Activated naive CD4-positive, alpha-beta T cell treated with anti-CD3 and anti-CD28 coated beads for 36 hours (primary cell): Measurements from ENCODE around the gene ALDOC. TPM values are rescaled to one million over a fixed set of nuclear protein-coding genes. Genes with fewer than 3 reads are reported as not detected.

Source experiments
- CTCF ChIA-PET: fragments of 350-600 bp; sonication (Branson Sonifier 250); formaldehyde crosslinking; loops from one replicate; lab custom pipeline; 2021; ENCODE audit warnings: antibody characterized with exemption; lab: Charles Lee
- DNase-seq: peaks from one replicate; pipeline ENCODE4 v3.0.0-alpha.2; 2020
- H3K27ac Mint-ChIP-seq: one replicate; pipeline ENCODE4 v1.8.0; 2021; ENCODE audit warnings: mild to moderate bottlenecking, mixed read lengths
- H3K27me3 Mint-ChIP-seq: one replicate; pipeline ENCODE4 v1.8.0; 2021; ENCODE audit warnings: low read depth, mixed read lengths
- H3K36me3 Mint-ChIP-seq: one replicate; pipeline ENCODE4 v1.8.0; 2021; ENCODE audit warnings: low read depth, mixed read lengths
- H3K4me1 Mint-ChIP-seq: one replicate; pipeline ENCODE4 v1.8.0; 2021; ENCODE audit warnings: low read depth, mixed read lengths
- H3K4me3 Mint-ChIP-seq: one replicate; pipeline ENCODE4 v1.8.0; 2021; ENCODE audit warnings: mild to moderate bottlenecking, moderate library complexity, mixed read lengths
- H3K9me3 Mint-ChIP-seq: one replicate; pipeline ENCODE4 v1.8.0; 2021; ENCODE audit warnings: mixed read lengths
- intact Hi-C: fragments of 100-400 bp; cut with micrococcal nuclease; formaldehyde crosslinking; loops from one replicate; pipeline ENCODE4 v1.15.1; 2023
- total RNA-seq, 2 experiments: library from RNA; stranded (reverse); gene quantifications; one replicate each; pipeline ENCODE4 v1.2.3, GENCODE V29; 2021

The ALDOC gene
- total RNA-seq, 2 experiments from 2014 or later = 65.6 to 66.2 TPM

DNA sequence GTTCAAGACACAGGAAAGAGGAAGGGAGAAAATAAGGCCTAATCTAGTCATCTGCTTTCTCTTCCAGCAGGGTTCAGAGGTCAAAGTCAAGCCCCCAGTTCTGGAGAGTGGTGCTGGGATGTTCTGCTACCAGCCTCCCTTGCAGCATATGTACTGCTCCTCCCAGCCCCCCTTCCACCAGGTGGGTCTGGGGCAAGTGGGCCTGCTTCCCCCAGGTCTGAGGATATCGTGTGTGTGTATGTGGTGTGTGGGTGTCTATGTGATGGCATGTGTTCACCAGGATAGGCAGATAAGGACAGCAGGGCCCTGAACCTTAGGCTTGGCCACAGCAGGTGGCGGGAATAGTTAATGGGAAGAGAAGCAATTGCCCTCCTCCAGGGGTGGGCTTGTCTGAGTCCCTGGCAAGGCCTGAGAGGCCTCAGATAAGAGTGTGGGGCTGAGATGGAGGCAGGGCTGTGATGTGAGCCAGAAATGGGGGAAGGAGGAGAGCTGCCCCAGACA, 49.5 kb downstream of the ALDOC start:
- no peaks in the 10 kb centered on the region for H3K4me1 Mint-ChIP-seq
- no peak overlapping the region for H3K27ac Mint-ChIP-seq
- no peak for DNase-seq
- CTCF ChIA-PET = interaction anchor here (0.9 kb wide), 1 partner anchor 32 kb away, joined by 3 read pairs; no protein-coding TSS in a partner anchor
- H3K9me3 Mint-ChIP-seq = no peaks in the 10 kb centered on the region
- no peaks in the 10 kb centered on the region for H3K36me3 Mint-ChIP-seq
- intact Hi-C loops = no loop called here
- no peaks in the 10 kb centered on the region for H3K27me3 Mint-ChIP-seq
- H3K4me3 Mint-ChIP-seq = no peak overlapping the region

- DNase-seq = no peak
- Mint-ChIP-seq H3K9me3 (no peaks in the 10 kb centered on the region), H3K36me3 (no peaks in the 10 kb centered on the region), H3K4me3 (no peak overlapping the region), H3K27ac (no peak overlapping the region), H3K27me3 (no peaks in the 10 kb centered on the region), H3K4me1 (no peaks in the 10 kb centered on the region)
- intact Hi-C loops = no loop called here
- CTCF ChIA-PET = no interaction called here
Observed at GRCh38 chr17:28526381-28526780, 50.3 kb downstream of the ALDOC start.

DNA sequence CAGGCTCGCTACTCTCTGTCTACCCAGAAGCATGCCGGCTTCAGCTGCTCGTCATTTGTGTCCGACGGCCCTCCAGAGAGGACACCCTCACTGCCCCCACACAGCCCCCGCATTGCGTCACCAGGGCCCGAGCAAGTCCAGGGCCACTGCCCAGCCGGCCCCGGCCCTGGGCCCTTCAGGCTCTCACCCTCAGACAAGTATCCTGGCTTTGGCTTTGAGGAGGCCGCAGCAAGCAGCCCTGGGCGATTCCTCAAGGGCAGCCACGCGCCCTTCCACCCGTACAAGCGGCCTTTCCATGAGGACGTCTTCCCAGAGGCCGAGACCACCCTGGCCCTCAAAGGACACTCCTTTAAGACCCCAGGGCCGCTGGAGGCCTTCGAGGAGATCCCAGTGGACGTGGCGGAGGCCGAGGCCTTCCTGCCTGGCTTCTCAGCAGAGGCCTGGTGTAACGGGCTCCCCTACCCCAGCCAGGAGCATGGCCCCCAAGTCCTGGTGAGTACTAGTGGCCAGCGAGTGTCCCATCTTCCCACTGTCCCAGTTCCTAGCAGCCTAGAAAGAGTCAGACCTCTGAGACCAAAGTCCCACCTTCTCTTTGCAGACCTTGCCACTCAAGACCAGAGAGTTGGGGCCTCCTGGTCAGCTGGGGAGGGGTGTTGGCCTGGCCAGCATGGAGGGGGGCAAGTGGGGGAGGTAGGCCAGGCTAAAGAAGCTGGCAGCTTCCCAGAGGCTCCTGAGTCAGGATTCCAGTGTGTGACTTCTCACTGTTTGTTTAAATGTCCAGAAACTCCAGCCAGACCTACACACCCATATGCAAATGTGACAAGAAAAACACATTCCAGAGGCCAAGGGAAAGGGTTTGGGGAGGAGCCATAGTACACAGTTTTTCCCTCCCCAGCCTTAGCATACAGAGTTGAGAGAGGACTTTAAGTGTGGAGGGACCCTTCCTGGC, 51.9 kb downstream of the ALDOC start:
- no peaks in the 10 kb centered on the region for H3K9me3 Mint-ChIP-seq
- no peak overlapping the region for H3K27ac Mint-ChIP-seq
- CTCF ChIA-PET = interaction anchor here (0.6 kb wide), 1 partner anchor 10 kb away, joined by 3 read pairs; no protein-coding TSS in a partner anchor

GRCh38 chr17:28523876-28524275, 52.8 kb downstream of the ALDOC start:
- no peaks in the 10 kb centered on the region for H3K9me3 Mint-ChIP-seq
- H3K36me3 Mint-ChIP-seq = no peaks in the 10 kb centered on the region
- intact Hi-C loops = no loop called here
- H3K4me1 Mint-ChIP-seq = no peaks in the 10 kb centered on the region
- DNase-seq = no peak
- H3K27me3 Mint-ChIP-seq = no peaks in the 10 kb centered on the region
- CTCF ChIA-PET = no interaction called here
- H3K4me3 Mint-ChIP-seq = no peak overlapping the region
- no peak overlapping the region for H3K27ac Mint-ChIP-seq

More for the DNA sequence above, 51.9 kb downstream of the ALDOC start:
- no peaks in the 10 kb centered on the region for H3K27me3 Mint-ChIP-seq
- H3K4me1 Mint-ChIP-seq = no peaks in the 10 kb centered on the region
- no peak overlapping the region for H3K4me3 Mint-ChIP-seq
- intact Hi-C loops = no loop called here
- H3K36me3 Mint-ChIP-seq = no peaks in the 10 kb centered on the region
- no peak for DNase-seq

DNA sequence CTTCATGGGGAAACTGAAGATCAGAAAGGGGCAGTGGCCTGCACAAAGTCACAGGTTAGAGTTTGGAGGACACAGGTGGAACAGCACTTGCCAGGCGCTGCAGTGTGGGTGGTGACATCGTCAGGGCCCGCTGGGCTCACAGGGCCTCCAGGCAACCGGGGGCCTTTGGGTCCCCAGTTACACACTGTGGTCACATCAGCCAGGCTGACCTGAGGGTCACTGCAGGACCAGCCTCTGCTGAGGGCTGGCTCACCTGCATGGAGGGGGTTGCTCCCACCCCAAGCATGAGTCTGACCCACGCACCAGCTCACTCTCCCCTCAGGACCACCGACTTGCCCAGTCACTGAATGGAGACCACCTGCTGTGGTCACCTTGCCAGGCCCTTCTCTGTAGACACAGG, 53.5 kb downstream of the ALDOC start:
- CTCF ChIA-PET = interaction anchor here (0.6 kb wide), 1 partner anchor 30 kb away, joined by 3 read pairs; no protein-coding TSS in a partner anchor
- no peak overlapping the region for H3K4me3 Mint-ChIP-seq
- H3K27me3 Mint-ChIP-seq = no peaks in the 10 kb centered on the region
- H3K36me3 Mint-ChIP-seq = no peaks in the 10 kb centered on the region
- no peak overlapping the region for H3K27ac Mint-ChIP-seq
- H3K9me3 Mint-ChIP-seq = no peaks in the 10 kb centered on the region
- intact Hi-C loops = no loop called here
- H3K4me1 Mint-ChIP-seq = no peaks in the 10 kb centered on the region
- DNase-seq = no peak

Other genes starting within 250 kb of the ALDOC start
- 10 to 100 TPM; 17.9 to 18.1 TPM for gene IFT20, start 241.4 kb downstream of the ALDOC start, total RNA-seq
- gene TNFAIP1, start 241.1 kb downstream of the ALDOC start, total RNA-seq = 10 to 100 TPM; 18.6 to 18.7 TPM
- gene POLDIP2, start 219.4 kb downstream of the ALDOC start, total RNA-seq = 10 to 100 TPM; 74.6 to 76.5 TPM
- gene SEBOX, start 211.7 kb downstream of the ALDOC start, total RNA-seq = not detected
- not detected for gene VTN, start 206.6 kb downstream of the ALDOC start, total RNA-seq
- 10 to 100 TPM; 11.7 to 12.3 TPM for gene SARM1, start 205.2 kb downstream of the ALDOC start, total RNA-seq
- 1 to 10 TPM; 1.8 to 2.4 TPM for gene SLC46A1, start 170.7 kb downstream of the ALDOC start, total RNA-seq
- not detected for gene SLC13A2, start 103.3 kb downstream of the ALDOC start, total RNA-seq
- not detected for gene FOXN1, start 70.5 kb downstream of the ALDOC start, total RNA-seq
- 10 to 100 TPM; 48.6 to 50.3 TPM for gene UNC119, start 24.3 kb downstream of the ALDOC start, total RNA-seq
- gene PIGS, start 5.4 kb downstream of the ALDOC start, total RNA-seq = 10 to 100 TPM; 34.8 to 36.0 TPM
- 100 to 1,000 TPM; 210 to 216 TPM for gene SPAG5, start 22.1 kb upstream of the ALDOC start, total RNA-seq
- 10 to 100 TPM; 15.6 TPM for gene RSKR, start 37.3 kb upstream of the ALDOC start, total RNA-seq
- gene BLTP2, start 68.3 kb upstream of the ALDOC start, total RNA-seq = 10 to 100 TPM; 89.4 to 92.0 TPM
- gene SDF2, start 85.0 kb upstream of the ALDOC start, total RNA-seq = 10 to 100 TPM; 30.3 to 30.9 TPM
- 10 to 100 TPM; 50.8 to 52.1 TPM for gene SUPT6H, start 85.3 kb upstream of the ALDOC start, total RNA-seq
- 1 to 10 TPM; 2.1 to 3.1 TPM for gene PROCA1, start 135.0 kb upstream of the ALDOC start, total RNA-seq
- 10 to 100 TPM; 10.2 to 12.3 TPM for gene RAB34, start 141.0 kb upstream of the ALDOC start, total RNA-seq
- 1,000 to 10,000 TPM; 2,756 to 2,921 TPM for gene RPL23A, start 143.1 kb upstream of the ALDOC start, total RNA-seq
- 1 to 10 TPM; 4.0 to 4.6 TPM for gene TLCD1, start 149.3 kb upstream of the ALDOC start, total RNA-seq
- gene NEK8, start 151.9 kb upstream of the ALDOC start, total RNA-seq = 1 to 10 TPM; 3.1 to 3.2 TPM
- 10 to 100 TPM; 75.9 to 80.4 TPM for gene TRAF4, start 167.1 kb upstream of the ALDOC start, total RNA-seq